Stimulated activated CD4-positive, alpha-beta T cell treated with anti-CD3 and anti-CD28 coated beads, Interleukin-4, amount 100 ng/mL, for 1 hour (primary cell): ENCODE data around the gene AGAP1.

Experiments used
- DNase-seq: peaks from one replicate; pipeline ENCODE4 v3.0.0-alpha.2; 2020

AGAP1 gene

DNA sequence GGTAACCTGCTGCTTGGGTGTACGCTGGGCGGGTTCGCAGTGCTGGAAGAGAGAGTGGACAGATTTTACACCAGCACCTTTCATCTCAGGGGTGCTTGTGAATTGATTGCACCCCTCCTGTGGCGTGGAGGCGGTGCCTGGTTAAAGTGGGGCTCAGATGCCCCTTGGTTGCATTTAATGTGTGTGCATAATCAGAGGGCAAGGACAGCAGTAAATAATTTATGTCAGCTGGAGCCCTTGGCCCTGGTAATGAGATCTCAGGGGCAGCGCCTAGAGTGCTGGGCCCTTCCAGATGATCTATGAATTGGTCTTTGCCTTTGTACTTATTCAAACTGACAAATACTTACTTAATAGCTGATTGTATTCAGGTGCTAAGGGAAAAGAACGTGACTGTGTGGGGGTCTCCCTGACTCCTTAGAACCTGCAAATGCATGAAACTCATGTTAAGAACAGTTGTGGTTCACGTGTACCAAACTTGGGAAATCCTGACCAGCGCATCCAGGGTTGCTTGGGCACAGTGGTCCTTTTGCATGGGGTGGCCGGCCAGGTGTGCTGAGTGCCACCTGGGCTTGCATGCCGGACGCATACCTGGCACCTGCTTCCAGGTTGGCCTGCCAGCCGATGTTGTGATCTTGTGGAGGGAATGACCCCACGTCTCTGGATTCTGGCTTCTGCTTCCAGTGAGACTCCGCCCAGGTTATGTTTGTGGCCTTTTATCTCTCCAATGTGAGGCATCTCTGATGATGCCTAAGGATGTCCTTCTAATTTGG is 118.5 kb downstream of the AGAP1 start:
- no peak for DNase-seq

DNA sequence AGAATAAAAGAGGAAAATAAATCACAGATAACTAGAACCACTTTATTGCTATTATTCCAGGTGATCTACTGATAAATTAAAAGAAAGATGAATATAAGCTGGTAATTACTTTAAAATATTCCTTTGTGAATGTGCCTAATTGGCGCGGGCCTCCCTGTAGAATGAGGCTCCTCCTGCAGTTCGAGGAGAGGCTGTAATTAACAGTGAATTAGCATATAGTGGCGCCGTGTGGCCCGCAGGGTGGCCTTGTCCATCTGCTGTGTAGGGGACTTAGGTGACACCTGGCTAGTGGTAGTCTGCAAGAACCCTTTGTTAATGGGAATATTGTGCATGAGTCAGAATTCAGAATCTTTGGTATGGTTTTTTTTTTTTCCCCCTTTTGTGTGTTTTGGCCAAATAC is 119.8 kb downstream of the AGAP1 start:
- DNase-seq, result no peak

DNA sequence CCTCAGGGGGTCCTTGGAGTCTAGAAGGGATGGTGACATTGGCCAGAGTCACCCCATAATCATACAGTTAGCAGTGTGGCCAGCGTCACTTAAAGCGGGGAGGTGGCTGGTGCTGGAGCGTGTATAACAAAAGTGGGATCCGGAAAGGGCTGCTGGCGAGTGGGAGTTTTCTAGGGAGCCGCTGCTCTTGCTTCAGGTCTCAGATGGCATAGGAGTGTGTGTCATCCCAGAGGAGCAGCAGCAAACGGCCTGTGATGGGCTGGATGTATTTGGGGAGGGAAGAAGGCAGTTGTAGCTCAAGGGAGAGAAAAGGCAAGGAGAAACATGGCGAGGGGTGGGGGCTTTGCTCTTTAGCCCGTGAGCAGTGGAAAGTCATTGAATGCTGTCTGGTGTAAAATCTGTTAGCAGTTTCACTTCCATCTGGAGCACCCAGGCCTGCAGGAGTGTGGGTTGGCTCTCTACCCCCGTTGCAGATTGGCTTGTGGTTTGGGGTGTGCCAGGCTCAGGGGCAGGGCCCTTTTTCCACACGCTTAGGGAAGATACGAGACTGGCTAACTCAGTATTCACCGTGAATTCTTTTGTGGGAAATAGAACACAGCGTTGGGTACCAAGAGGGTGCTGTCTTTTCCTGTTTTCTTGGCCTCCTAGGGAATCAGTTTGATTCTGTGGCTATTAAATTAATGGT is 120.5 kb downstream of the AGAP1 start:
- DNase-seq, result no peak

DNA sequence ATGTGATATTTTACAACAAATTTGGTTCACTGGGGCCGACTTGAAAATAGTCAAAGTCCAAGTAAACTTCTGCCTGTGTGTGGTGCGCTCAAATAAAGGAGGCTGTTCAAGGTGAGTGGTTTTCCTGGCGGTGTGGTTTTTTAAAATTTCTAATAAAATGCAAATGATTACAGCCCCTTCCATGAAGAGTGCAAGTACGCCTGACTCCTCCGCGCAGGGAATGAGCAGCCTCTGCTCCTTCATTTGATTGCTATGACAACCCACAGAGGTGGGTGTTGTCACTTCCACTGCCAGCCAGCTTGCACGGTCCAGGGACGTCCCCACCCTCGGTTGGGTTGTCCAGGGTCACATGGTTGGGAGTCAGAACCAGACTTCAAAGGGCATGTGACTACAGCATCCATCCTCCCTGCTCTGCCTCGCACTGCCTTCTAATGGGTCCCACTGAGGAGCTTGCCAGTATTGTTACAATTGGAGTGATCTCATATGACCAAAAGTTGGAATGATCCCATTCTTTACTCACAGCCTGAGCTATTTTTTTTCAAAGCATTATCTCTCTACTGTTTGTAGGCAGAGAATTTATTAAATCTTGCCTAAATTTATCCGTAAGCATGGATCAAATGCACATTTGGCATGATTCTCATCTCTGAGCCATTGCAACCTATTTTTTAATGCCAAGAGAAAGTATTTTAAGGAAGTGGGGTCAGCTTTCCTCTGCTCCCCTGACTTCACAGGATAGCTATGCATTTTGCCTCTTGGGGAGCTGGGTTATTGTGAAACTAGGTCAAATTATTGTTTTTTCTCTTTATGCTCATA is 121.3 kb downstream of the AGAP1 start:
- no peak for DNase-seq

DNA sequence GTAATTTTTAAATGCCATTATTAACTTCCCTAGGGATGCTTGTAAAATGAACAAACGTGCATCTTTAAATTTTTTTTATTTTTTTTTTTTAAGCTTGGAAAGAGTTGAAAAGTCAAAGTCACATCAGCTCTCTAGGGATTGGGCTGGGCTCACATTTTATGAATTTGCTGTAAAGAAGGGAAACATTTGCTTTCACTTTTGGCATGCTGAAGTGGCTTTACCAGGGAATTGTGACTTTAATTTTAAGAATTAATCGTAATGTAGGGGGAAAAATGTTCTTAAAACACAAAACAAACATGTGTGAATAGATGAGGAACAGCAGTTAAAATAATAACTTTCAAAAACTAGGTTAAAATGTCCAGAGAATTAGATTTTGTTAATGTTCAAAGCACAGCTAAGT is 123.0 kb downstream of the AGAP1 start:
- no peak for DNase-seq

DNA sequence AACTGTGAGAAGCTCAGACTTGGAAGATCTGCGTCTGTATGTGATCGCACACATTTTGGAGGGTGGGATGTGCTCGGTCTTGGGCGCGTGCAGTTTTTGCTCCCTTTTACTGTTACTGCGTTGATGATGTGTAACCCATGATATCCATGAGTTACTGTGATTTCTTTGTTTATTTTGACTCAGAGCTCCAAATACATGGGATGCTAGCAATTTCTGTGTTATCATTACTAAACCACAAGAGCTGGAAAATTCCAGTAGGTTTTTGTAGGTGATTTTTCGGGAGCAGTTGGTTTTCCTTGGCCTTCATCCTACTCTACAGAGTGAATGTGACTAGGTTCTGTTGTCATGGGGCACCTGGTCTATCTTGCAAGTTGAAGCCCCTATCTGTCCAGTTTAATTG is 124.2 kb downstream of the AGAP1 start:
- DNase-seq, result no peak

DNA sequence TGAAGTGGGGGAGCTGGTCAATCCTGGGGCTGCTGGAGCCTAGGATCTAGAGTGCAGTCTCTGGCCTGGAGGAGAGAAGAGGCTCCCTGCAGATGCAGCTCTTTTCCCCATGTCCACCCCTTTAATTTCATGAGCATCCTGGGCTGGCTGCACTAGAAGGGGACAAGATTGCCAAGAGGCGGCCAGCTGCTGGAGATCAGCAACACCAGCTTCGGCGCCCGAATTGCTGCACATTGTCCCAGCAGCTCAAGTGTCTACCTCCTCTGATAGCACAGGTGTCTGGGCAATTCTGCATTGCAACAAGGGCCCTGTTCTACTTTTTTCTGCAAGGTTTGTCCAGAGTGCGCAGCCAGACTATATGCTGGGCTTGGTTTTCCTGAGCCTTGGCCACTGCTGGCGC is 125.7 kb downstream of the AGAP1 start:
- DNase-seq, result no peak

DNA sequence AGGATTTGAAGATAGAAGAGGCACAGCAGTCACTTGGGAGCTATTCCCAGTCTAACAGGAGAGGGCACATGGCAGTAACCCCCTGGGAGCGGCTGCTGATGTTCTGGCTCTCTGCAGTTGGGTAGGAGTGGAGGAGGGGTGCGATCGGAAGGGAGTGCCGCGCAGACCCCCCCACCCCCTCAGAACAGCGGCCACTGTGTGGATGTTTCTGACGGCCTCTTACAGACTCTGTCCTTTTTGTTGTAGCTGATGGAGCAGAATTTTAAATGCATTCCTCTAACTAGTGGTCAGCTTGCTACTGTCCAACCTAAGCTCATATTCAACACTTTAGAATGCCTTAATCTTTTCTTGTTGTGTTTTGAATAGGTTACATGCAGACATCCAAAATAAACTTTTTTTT is 127.9 kb downstream of the AGAP1 start:
- DNase-seq, result no peak

DNA sequence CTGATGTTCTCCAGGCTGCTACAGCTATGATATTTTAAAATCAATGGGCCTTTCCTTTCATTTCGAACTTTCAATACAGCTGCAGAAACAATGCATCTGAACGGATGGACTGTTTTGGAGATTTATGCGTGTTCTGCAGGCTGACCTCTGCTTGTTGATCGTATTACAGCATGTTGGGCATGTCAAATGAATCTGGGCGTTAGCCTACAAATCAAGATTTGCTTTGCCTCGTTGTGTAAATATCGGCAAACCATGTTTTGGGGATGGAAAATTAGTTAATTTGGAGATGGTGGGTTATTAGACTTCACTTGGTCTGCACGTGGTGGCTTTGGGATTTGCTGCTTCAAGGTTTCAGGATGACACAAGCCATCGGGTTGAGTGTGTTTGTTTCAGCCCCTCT is 129.3 kb downstream of the AGAP1 start:
- DNase-seq, result no peak

DNA sequence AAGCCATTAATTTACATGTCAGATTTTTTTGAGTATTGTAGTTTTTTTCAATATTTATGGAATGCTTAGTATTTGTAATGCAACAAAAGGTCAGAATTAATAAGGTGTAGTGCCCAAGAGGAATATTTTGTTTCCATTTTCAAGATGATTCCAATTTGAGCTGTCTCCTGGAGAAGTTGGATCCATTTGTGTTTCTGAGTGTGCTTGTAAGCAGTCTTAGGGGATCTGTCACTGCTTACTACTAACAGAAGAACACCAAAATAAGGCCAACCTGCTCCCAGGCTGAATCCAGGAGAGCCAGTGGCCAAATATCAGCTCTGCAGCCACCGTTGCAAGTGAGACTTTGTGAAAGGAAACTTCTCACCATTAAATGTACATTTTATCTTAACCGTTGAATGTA is 129.9 kb downstream of the AGAP1 start:
- no peak for DNase-seq

DNA sequence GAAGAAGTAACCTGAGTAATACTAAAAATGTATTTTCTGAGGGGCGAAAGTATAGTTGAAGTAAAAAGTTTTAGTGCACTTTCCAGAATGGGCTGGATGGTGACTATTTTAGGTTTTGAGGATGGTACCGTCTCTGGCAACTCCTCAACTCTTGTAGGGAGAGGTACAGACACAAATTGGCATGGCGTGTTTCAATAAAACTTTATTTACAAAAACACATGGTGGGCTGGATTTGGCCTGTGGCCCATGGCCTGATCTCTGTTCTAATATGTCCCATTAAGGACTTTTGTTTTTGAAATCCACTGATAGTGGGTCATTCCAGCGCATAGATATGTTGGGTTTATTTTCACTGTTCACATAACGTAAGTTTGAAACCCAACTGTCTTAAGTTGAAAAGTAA is 132.8 kb downstream of the AGAP1 start:
- DNase-seq, result no peak

DNA sequence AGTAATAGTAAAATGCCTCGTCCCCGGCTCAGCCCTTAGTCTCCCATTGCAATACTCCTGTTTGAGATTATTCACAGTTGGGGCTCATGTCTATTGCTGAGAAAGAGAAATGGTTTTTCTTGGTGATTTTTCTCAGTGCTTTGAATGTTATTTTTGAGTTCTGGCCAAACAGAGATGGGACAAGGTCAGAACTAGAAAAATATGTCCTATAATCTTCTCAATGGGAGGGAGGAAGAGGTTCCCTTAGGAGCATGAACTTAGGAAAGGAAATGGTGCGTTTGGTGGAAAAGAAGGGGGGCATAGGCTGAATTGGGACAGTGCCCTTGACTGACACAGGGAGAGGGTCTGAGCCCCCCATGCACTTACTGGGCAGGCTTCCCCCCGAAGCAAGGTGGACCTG is 133.8 kb downstream of the AGAP1 start:
- no peak for DNase-seq

DNA sequence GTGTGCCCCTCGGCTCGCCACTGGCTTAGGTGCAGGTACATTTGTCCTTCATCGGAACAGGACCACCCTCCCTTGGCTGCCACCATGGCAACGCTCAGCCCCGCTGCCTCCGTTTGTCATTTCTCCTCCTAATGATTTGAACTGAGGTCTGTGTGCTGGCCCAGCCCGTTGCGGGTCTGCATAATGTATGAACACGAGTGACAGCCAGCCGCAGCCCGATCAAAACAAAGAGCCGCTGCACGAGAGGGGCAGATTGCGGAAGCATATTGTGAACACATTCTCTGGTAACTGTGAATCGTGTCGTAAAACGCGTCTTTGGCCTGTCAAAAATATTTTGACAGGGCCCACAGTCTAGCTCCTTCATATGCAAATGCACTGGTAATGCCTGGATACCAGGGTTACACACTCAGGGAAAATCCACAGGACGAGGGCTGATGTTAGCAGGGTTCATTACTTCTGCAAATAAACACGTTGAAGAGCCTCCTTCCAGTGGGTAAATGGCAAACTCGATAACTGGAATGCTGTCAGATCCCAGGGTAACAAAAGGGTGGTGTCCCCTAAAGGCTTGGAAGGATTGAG is 137.0 kb downstream of the AGAP1 start:
- no peak for DNase-seq

DNA sequence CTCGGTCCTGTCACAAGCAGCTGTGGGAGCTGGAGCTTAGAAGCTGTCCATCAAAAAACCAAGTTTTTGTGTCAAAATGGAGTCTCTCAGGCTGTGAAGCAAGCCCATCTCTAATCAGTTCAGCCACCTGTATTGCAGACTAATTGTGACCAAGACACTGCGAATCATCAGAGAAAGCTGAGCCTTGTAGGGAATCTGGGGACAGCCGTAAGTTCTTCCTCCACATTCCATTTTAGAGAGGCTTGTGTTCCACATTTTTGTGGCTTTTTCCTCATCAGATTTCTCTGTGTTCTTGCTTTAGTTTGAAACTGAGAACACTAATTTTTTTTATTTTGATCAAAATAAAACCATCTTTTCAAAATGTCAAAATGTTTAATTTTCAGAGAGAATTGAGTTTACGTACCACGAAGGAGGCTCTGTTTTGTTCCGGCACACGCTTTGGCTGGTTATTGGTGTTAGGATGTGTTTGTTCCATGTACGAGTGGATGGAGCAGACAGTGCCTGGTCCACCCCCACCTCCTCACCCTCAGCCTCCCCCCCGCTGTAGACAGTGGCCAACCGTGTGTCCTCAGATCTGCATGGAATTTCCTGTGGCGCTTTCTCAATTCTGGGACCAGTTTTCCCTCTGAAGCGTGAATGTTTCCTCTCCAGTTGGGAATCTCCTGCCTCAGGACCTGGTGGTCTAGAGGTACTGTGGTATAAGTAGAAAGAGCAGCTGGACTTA is 140.8 kb downstream of the AGAP1 start:
- DNase-seq, result no peak

DNA sequence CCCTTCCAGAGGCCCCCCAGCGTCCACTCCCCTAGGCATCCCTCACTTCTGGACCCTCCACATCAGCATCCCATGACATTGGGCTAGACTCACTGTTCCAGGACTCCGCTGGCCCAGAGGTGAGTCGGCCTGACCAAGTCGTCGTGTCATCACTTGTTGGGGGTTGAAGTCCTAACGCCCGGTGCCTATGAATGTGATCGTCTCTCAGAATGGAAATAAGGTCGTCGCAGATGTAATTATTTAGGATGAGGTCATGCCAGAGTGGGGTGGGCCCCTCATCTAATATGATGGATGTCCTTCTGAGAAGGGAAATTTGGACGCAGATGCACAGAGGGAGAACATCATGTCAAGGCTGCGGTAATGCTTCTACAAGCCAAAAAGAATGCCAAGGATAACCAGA is 142.7 kb downstream of the AGAP1 start:
- DNase-seq, result no peak

DNA sequence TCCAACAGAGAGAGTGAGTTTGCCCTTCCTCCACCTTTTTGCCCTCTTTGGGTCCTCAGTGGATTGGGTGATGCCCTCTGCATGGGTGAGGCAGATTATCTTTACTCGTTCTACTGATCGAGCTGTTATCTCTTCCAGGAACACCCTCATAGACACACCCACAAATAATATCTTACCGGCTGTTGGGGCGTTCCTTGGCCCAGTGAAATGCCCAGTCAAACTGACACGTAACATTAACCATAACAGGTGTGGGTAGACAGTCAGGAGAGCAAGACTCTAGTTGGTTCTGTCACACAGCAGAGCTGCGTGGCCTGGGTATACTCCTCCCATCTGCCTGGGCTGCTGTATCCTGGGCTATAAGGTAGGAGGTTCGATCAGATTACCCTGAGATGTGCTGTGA is 144.1 kb downstream of the AGAP1 start:
- DNase-seq, result no peak

DNA sequence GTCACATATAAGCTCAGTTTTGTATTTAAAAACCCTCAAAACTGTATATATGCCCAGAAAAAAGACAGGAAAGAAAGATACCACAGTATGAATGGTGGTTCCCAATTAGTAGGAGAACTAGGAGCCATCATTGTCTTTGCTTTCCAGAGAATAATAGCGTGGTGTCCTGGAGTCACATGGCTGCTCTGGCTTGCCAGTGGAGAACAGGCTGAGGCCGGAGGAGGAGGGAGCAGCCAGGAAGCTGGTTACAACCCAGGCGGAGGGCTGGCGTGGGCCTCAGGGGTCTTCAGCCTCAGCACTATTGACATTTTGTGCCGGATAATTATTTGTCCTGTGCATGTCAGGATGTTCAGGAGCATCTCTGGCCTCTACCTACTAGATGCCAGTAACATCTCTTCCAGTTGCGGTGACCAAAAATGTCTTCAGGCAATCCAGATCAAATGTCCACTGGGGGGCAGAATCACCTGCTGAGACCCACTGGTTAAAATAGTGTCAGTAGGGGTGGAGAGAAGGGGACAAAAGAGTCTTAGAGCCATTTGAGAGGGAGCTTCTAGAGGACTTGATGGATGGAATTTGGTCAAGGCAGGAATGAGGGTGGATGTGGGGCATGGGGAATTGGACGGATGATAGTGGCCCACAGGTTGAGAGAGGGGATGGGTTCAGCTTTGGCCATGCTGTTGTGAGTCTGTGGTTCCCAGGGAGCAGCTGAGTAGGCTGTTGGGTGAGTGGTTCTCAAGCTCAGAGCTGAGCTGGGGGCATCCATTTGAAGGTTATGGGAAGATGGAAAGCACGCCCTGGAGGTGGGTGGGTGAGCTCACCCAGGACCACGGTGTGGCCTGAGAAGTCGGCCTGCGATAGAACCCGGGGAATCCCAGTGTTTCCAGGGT is 144.9 kb downstream of the AGAP1 start:
- DNase-seq, result no peak

DNA sequence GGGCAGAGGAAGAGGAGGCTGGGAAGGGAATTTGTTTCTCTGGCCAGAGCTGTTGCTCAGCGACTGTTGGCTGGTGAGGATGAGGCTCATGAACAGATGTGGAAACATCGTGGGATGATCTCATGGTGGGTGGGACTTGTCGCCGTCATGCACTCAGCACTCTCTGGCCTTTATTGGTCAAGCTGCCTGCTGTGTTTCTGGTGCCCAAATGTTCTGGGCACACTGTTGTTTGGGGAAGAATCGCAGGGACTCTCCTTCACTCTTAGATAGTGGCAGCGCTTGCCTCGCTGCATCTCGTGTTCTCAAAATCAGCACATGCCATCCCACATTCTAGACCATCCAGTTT is 145.6 kb downstream of the AGAP1 start:
- no peak for DNase-seq

DNA sequence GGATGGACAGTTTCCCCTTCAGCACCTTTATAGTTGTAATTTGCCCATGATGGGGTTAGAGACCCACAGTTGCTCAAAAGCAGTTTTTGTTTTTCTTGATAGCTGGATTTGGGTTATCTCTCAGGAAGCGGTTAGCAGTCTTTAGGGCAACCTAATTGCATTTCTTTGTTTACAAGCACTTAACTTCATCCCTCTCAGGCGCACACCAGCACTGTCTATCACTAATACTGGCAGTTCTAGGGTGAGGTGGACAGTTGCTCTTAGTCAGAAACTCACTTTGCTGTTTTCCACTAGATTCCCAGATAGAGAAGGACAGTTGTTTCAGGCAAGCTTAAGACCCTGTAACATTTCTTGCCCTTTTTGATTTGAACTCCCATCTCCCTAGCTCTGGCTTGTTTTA is 146.0 kb downstream of the AGAP1 start:
- DNase-seq, result no peak

DNA sequence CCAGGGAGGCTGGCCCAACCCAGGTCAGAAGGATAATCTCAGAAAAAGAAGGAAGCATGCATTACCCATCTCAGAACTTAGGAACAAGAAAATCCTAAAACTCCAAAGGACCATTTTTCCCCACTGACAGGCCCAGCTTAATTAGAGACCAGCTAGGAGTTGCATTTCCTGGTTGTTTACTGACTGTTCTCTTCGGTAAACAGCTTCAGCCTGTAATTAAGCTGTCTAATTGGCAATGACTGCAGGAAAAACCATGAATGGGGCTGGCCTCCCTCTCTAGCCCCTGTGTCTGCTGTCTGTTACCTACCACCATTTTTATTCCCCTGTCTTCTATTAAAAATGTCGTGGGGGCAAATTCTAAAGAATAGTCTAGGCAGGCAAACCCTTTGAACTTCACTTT is 146.5 kb downstream of the AGAP1 start:
- DNase-seq, result no peak

DNA sequence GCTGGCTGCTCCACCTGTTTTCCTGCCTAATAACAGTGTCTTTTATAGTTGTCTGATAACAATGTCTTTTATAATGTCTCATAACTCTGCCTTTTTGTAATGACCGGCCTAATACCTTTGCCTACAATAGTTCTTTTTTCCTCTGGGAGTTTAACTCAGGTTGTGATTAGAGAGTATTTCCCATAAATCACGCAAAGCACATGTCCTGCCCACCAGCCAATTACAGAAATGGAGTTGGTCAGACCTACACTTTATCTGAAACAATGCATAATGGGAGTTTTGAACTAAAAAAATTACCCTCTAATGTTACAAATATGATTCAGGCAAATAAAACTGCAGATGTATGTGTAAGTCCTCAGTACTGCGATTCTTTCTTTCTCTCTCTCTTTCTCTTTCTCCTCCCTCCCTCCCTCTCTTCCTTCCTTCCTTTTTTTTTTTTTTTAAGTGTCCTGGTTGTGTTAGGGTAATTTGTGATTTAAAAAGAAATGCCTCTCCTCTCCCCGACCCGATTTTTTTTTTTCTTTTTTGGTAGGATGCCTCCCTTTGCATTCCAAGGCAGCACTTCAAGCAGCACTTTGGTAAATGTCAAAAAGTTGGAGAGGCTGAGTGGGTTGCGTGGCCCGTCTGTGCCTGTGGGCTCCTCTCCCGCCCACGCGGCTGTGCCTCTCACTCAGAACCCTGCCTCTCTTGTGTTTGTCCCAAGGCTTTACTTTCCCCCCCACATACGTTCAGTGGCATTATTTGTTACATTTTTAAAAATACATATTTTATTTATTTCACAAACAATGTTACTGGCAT is 147.3 kb downstream of the AGAP1 start:
- no peak for DNase-seq
